Skin of body (tissue), 2 donors: ENCODE measurements around the gene ZC3H4. TPM values are rescaled to one million over a fixed set of nuclear protein-coding genes. Genes with fewer than 3 reads are reported as not detected.

Experiments
- DNase-seq: peaks from one replicate; lab custom pipeline; 2025; lab: John Stamatoyannopoulos, UW
- total RNA-seq: library from RNA; depleted of rRNA; stranded (reverse); fragments of >200 nt; gene quantifications from one replicate; pipeline ENCODE4 v1.2.3, GENCODE V29; 2014

Gene ZC3H4
- total RNA-seq, 1 donor from 2014 or later, result 8.0 TPM

GRCh38 chr19:47022140-47022536 lies 91.4 kb downstream of the ZC3H4 start:
- no peak for DNase-seq

GRCh38 chr19:47021536-47022139 lies 91.9 kb downstream of the ZC3H4 start:
- DNase-seq, result no peak

GRCh38 chr19:47020992-47021496 lies 92.5 kb downstream of the ZC3H4 start:
- no peak for DNase-seq

GRCh38 chr19:47020132-47020805 lies 93.3 kb downstream of the ZC3H4 start:
- no peak for DNase-seq

- no peak for DNase-seq
These were observed 94.0 kb downstream of the ZC3H4 start, which contains the start of gene NPAS1 for GRCh38 chr19:47019431-47020041. NPAS1 (plus strand) TSS chr19:47019837; CDS start chr19:47021048, 1,211 bp downstream.

- DNase-seq, result no peak
These were observed 94.7 kb downstream of the ZC3H4 start for GRCh38 chr19:47018923-47019322.

Other genes starting within 250 kb of the ZC3H4 start
- 0.99 TPM for gene NPAS1, start 93.9 kb downstream of the ZC3H4 start, total RNA-seq
- 6.2 TPM for gene TMEM160, start 65.2 kb downstream of the ZC3H4 start, total RNA-seq
- gene SAE1, start 17.1 kb upstream of the ZC3H4 start, total RNA-seq, result 55.8 TPM
- 4.3 TPM for gene BBC3, start 117.4 kb upstream of the ZC3H4 start, total RNA-seq
- 12.8 TPM for gene CCDC9, start 142.7 kb upstream of the ZC3H4 start, total RNA-seq
- 3.1 TPM for gene INAFM1, start 161.1 kb upstream of the ZC3H4 start, total RNA-seq
- gene C5AR1, start 196.1 kb upstream of the ZC3H4 start, total RNA-seq, result 3.3 TPM
- gene C5AR2, start 218.4 kb upstream of the ZC3H4 start, total RNA-seq, result 1.2 TPM
- 8.1 TPM for gene DHX34, start 235.5 kb upstream of the ZC3H4 start, total RNA-seq